ENCODE measurements around the gene LARGE1. TPM values are rescaled to one million over a fixed set of nuclear protein-coding genes. Genes with fewer than 3 reads are reported as not detected.

The LARGE1 gene
- total RNA-seq, 3 donors from 2014 or later, result 23.6 to 27.8 (median 26.1) TPM

GRCh38 chr22:33883961-33884808, 36.1 kb downstream of the LARGE1 start:
- DNase-seq (ENCODE audit: low spot score in 2 of 2), result no peak

GRCh38 chr22:33883561-33883960, 36.7 kb downstream of the LARGE1 start:
- TF ChIP-seq CTCF (IDR thresholded peaks at IDR 0.05) (no peak), POLR2A (IDR thresholded peaks at IDR 0.05) (no peak), POLR2AphosphoS5 (IDR thresholded peaks at IDR 0.05) (no peak)
- H3K4me1 ChIP-seq, result peaks cover 0 to 5% of the 10 kb centered on the region in 2 donors
- no peak overlapping the region for H3K4me3 ChIP-seq
- no peaks in the 10 kb centered on the region for H3K36me3 ChIP-seq
- no peaks in the 10 kb centered on the region for H3K27me3 ChIP-seq
- no peak for DNase-seq (ENCODE audit: low spot score in 2 of 2)
- intact Hi-C loops (cut with DNase I; ENCODE audit: low total_unique reads), result no loop called here
- no peak overlapping the region for H3K27ac ChIP-seq
- no peaks in the 10 kb centered on the region for H3K9me3 ChIP-seq

More at GRCh38 chr22:33883961-33884808, 36.1 kb downstream of the LARGE1 start:
- TF ChIP-seq POLR2AphosphoS5 (IDR thresholded peaks at IDR 0.05), result no peak
- TF ChIP-seq POLR2A (IDR thresholded peaks at IDR 0.05), result no peak
- no peak for TF ChIP-seq CTCF (IDR thresholded peaks at IDR 0.05)
- peaks cover 0 to 5% of the 10 kb centered on the region in 2 donors for H3K4me1 ChIP-seq
- H3K36me3 ChIP-seq, result no peaks in the 10 kb centered on the region
- no peak overlapping the region for H3K4me3 ChIP-seq
- H3K27ac ChIP-seq, result no peak overlapping the region
- intact Hi-C loops (cut with DNase I; ENCODE audit: low total_unique reads), result no loop called here
- no peaks in the 10 kb centered on the region for H3K27me3 ChIP-seq
- no peaks in the 10 kb centered on the region for H3K9me3 ChIP-seq

- Histone ChIP-seq H3K4me3 (no peak overlapping the region), H3K27ac (no peak overlapping the region), H3K9me3 (no peaks in the 10 kb centered on the region), H3K27me3 (no peaks in the 10 kb centered on the region), H3K36me3 (no peaks in the 10 kb centered on the region), H3K4me1 (peaks cover 0 to 5% of the 10 kb centered on the region in 2 donors)
- intact Hi-C loops (cut with DNase I; ENCODE audit: low total_unique reads), result no loop called here
- no peak for DNase-seq (ENCODE audit: low spot score in 2 of 2)
- TF ChIP-seq POLR2A (IDR thresholded peaks at IDR 0.05) (no peak), CTCF (IDR thresholded peaks at IDR 0.05) (no peak), POLR2AphosphoS5 (IDR thresholded peaks at IDR 0.05) (no peak)
These were observed 37.3 kb downstream of the LARGE1 start for GRCh38 chr22:33882991-33883390.

GRCh38 chr22:33880986-33881385, 39.3 kb downstream of the LARGE1 start:
- Histone ChIP-seq H3K9me3 (no peaks in the 10 kb centered on the region), H3K36me3 (no peaks in the 10 kb centered on the region), H3K4me1 (peaks cover 0 to 5% of the 10 kb centered on the region in 2 donors), H3K4me3 (no peak overlapping the region), H3K27ac (no peak overlapping the region), H3K27me3 (no peaks in the 10 kb centered on the region)
- intact Hi-C loops (cut with DNase I; ENCODE audit: low total_unique reads), result no loop called here
- DNase-seq (ENCODE audit: low spot score in 2 of 2), result no peak
- no peak for TF ChIP-seq CTCF (IDR thresholded peaks at IDR 0.05)
- TF ChIP-seq POLR2AphosphoS5 (IDR thresholded peaks at IDR 0.05), result no peak
- no peak for TF ChIP-seq POLR2A (IDR thresholded peaks at IDR 0.05)

GRCh38 chr22:33879796-33880195, 40.5 kb downstream of the LARGE1 start:
- no peaks in the 10 kb centered on the region for H3K9me3 ChIP-seq

More at GRCh38 chr22:33879796-33880195, 40.5 kb downstream of the LARGE1 start:
- no peak for DNase-seq (ENCODE audit: low spot score in 2 of 2)
- H3K36me3 ChIP-seq, result no peaks in the 10 kb centered on the region
- H3K27me3 ChIP-seq, result no peaks in the 10 kb centered on the region
- no peak overlapping the region for H3K4me3 ChIP-seq
- no peak for TF ChIP-seq POLR2AphosphoS5 (IDR thresholded peaks at IDR 0.05)
- TF ChIP-seq CTCF (IDR thresholded peaks at IDR 0.05), result no peak
- TF ChIP-seq POLR2A (IDR thresholded peaks at IDR 0.05), result no peak
- intact Hi-C loops (cut with DNase I; ENCODE audit: low total_unique reads), result no loop called here
- H3K4me1 ChIP-seq, result peaks cover 0 to 5% of the 10 kb centered on the region in 2 donors
- no peak overlapping the region for H3K27ac ChIP-seq
